HL-60 (cell line): ENCODE results near the gene DEDD.
A peak's percentile ranks its signal among the peaks of the same experiment; 100 is the strongest.

Source experiments
- DNase-seq, 2 experiments: peaks; one replicate each; pipeline ENCODE4 v3.0.0-alpha.2; 2010 to 2020; ENCODE audit warnings: low read depth in 1 of 2, low spot score in 1 of 2
- H3K27ac ChIP-seq: fragments of 250-450 bp; sonication (Bioruptor Pico); replicated peaks from 2 replicates; pipeline ENCODE4 v1.5.1; 2020; ENCODE audit warnings: mild to moderate bottlenecking, moderate library complexity
- H3K27me3 ChIP-seq: fragments of 250-450 bp; sonication (Bioruptor Pico); 2 replicates; pipeline ENCODE4 v1.5.1; 2021; ENCODE audit warnings: mild to moderate bottlenecking, moderate library complexity; ENCODE audit not compliant: insufficient read depth, poor library complexity, severe bottlenecking
- H3K4me3 ChIP-seq: replicated peaks from 2 replicates; pipeline ENCODE4 v1.5.1; 2011; ENCODE audit warnings: mild to moderate bottlenecking, control low read depth, low read length; ENCODE audit not compliant: insufficient read depth
- GABPA ChIP-seq: IDR thresholded peaks from 2 replicates; pipeline ENCODE4 v1.6.1; 2012; ENCODE audit warnings: low read depth
- POLR2AphosphoS5 ChIP-seq: IDR thresholded peaks from 2 replicates; pipeline ENCODE4 v1.6.1; 2012; ENCODE audit warnings: low read depth
- SPI1 ChIP-seq: IDR thresholded peaks from 2 replicates; pipeline ENCODE4 v1.6.1; 2012; ENCODE audit warnings: low read depth, mild to moderate bottlenecking, borderline replicate concordance
- TF ChIP-seq, protein P1 (sequence below): IDR thresholded peaks from 2 replicates; pipeline ENCODE4 v1.6.1; 2012; ENCODE audit warnings: low read depth; ENCODE audit not compliant: insufficient replicate concordance
- TF ChIP-seq, protein P2 (sequence below): IDR thresholded peaks from one replicate; pipeline ENCODE4 v1.5.1; 2011; ENCODE audit warnings: low read length, control low read depth, inconsistent platforms; ENCODE audit not compliant: insufficient read depth

DEDD gene

DNA sequence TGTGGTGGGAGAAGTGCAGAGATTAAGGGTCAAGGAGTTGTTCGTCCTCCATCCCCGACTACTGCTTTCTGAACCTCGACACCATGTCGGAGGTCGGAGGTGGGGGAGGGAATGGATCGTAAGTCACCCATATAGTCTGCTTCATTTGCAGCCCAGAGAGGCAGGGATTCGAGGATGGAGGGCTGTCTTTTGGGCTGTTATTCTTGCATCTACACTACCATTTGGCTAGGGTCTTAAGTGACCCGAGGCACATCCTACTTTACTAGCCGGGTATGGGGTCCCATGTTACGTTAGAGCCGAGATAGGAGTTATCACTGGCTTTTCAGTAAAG, 27.4 kb upstream of the DEDD start:
- DNase-seq, result no peak
- Histone ChIP-seq H3K27me3 (no peaks in the 10 kb centered on the region), H3K27ac (peak overlapping the region; percentile 90), H3K4me3 (peak overlapping the region; percentile 88)
- TF ChIP-seq GABPA (no peak), SPI1 (no peak), POLR2AphosphoS5 (no peak)
- TF ChIP-seq, protein P1, sequence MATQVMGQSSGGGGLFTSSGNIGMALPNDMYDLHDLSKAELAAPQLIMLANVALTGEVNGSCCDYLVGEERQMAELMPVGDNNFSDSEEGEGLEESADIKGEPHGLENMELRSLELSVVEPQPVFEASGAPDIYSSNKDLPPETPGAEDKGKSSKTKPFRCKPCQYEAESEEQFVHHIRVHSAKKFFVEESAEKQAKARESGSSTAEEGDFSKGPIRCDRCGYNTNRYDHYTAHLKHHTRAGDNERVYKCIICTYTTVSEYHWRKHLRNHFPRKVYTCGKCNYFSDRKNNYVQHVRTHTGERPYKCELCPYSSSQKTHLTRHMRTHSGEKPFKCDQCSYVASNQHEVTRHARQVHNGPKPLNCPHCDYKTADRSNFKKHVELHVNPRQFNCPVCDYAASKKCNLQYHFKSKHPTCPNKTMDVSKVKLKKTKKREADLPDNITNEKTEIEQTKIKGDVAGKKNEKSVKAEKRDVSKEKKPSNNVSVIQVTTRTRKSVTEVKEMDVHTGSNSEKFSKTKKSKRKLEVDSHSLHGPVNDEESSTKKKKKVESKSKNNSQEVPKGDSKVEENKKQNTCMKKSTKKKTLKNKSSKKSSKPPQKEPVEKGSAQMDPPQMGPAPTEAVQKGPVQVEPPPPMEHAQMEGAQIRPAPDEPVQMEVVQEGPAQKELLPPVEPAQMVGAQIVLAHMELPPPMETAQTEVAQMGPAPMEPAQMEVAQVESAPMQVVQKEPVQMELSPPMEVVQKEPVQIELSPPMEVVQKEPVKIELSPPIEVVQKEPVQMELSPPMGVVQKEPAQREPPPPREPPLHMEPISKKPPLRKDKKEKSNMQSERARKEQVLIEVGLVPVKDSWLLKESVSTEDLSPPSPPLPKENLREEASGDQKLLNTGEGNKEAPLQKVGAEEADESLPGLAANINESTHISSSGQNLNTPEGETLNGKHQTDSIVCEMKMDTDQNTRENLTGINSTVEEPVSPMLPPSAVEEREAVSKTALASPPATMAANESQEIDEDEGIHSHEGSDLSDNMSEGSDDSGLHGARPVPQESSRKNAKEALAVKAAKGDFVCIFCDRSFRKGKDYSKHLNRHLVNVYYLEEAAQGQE, result no peak
- TF ChIP-seq, protein P2, sequence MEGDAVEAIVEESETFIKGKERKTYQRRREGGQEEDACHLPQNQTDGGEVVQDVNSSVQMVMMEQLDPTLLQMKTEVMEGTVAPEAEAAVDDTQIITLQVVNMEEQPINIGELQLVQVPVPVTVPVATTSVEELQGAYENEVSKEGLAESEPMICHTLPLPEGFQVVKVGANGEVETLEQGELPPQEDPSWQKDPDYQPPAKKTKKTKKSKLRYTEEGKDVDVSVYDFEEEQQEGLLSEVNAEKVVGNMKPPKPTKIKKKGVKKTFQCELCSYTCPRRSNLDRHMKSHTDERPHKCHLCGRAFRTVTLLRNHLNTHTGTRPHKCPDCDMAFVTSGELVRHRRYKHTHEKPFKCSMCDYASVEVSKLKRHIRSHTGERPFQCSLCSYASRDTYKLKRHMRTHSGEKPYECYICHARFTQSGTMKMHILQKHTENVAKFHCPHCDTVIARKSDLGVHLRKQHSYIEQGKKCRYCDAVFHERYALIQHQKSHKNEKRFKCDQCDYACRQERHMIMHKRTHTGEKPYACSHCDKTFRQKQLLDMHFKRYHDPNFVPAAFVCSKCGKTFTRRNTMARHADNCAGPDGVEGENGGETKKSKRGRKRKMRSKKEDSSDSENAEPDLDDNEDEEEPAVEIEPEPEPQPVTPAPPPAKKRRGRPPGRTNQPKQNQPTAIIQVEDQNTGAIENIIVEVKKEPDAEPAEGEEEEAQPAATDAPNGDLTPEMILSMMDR, result no peak

DNA sequence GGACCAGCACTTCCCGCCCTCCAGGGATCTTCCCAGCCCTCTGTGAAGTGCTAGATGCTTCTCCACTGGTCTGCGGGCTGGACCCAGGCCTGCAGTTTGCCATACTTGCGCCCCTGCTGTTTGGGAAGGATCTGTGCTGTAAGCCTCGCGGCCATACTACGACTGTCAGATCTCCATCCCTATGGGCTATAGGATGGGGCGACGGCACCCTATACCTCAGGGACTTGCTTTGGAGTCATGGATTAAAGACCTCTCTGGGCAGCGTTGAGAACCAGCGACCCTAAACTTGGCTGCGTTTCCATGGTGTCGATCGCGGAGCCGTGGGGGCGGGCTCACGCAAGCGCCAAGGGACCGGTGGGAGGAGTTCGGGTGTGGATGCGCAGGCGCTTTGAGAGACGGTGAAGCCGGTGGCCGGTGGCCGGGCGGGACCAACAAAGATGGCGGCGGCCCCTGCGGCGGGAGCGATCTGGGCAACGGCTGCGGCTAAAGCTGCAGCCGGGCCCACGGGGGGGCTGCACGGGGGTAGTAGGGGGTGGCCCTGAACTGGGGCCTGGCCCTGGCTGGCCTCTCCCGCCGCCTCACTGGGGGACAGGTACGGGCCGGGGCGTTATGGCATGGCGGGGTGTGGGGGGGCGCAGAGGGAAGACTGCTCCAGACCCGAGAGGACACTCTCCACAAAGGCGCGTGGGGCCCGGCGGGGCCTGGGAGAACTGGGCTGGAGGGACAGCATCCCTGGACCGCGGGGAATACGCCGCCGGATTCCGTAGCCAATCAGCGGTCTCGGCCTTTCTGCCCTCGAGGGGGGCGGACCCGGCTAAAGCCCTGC, 26.8 kb upstream of the DEDD start, which contains the start of gene USP21:
TSS of gene USP21 (plus strand) at position 414 of the 826 bp plus-strand sequence. CDS start 1,141 bp downstream, outside the sequence.
- H3K4me3 ChIP-seq, result peak within 1 kb of the TSS; percentile 88
- TF ChIP-seq POLR2AphosphoS5 (peak; percentile 73), GABPA (no peak), SPI1 (no peak)
- TF ChIP-seq, protein P1, result peak; percentile 70
- TF ChIP-seq, protein P2, result peak; percentile 25
- peak; percentile 76 to 89 for DNase-seq
- H3K27ac ChIP-seq, result peak within 1 kb of the TSS; percentile 90
- H3K27me3 ChIP-seq, result no peaks in the 10 kb centered on the region

DNA sequence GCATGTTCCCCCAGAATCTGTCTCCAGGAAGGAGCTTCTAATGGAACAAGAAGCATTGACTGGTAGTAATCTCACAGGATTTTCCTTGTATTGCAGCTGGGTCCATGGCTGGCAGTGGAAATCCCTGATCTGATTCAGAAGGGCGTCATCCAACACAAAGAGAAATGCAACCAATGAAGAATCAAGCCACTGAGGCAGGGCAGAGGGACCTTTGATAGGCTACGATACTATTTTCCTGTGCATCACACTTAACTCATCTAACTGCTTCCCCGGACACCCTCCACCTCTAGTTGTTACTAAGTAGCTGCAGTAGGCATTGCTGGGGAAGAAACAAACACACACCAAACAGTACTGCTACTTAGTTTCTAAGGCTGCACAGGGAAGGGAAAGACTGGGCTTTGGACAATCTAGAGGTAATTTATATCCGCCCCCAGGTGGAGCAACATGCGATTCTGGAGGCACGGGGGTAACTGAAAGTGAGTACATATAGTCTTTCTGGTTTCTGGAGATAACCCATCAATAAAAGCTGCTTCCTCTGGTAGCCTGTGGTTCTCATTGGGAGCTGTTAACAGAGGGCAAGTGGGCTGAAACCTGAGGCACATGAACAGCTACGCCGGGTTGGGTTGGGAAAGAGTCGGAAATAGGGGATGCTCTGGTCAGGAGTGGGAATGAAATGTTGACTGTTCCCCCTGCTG, 26.0 kb upstream of the DEDD start:
- H3K4me3 ChIP-seq, result no peak overlapping the region
- H3K27me3 ChIP-seq, result no peaks in the 10 kb centered on the region
- TF ChIP-seq SPI1 (no peak), POLR2AphosphoS5 (no peak), GABPA (no peak)
- no peak for DNase-seq
- peak overlapping the region; percentile 90 for H3K27ac ChIP-seq

DNA sequence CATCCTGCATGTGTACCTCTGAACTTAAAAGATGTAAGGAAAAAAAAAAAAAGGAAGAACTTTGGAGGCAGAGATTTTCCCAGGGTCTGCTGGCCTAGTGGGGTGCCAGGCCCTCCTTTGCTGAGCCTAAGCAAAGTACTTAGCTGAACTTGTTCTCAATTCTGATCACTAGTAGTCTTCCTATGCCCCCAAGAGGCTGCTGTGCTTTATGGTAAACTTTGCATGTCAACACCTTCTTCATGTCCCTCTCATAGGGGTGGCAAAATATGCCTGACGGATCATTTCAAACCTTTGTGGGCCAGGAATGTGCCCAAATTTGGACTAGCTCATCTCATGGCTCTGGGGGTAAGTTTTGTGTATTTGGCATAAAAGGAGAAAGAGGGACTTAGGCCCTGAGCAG, 25.4 kb upstream of the DEDD start:
- Histone ChIP-seq H3K4me3 (no peak overlapping the region), H3K27me3 (no peaks in the 10 kb centered on the region), H3K27ac (no peak overlapping the region)
- TF ChIP-seq, protein P2, result no peak
- TF ChIP-seq SPI1 (no peak), POLR2AphosphoS5 (no peak), GABPA (no peak)
- TF ChIP-seq, protein P1, result no peak
- DNase-seq, result no peak
